Panc1 (cell line): ENCODE data around the gene KRTAP9-1.

ENCODE experiments used
- POLR2AphosphoS5 ChIP-seq: IDR thresholded peaks from 2 replicates; pipeline ENCODE4 v1.6.1; 2012; ENCODE audit warnings: mild to moderate bottlenecking, low read depth, low read length, moderate library complexity
- SIN3A ChIP-seq: IDR thresholded peaks from 2 replicates; pipeline ENCODE4 v1.6.1; 2012; ENCODE audit warnings: low read depth, mild to moderate bottlenecking, low read length, moderate library complexity, borderline replicate concordance; ENCODE audit not compliant: insufficient read depth
- TCF7L2 ChIP-seq: IDR thresholded peaks from 2 replicates; pipeline ENCODE4 v1.6.1; 2011; ENCODE audit warnings: mild to moderate bottlenecking, low read depth, low read length, inconsistent platforms
- TF ChIP-seq, protein P1 (sequence below): fragments of 450-650 bp; IDR thresholded peaks from 2 replicates; pipeline ENCODE4 v1.5.1; 2017; ENCODE audit warnings: mild to moderate bottlenecking
- TF ChIP-seq, protein P2 (sequence below), 2 experiments: IDR thresholded peaks; 2 replicates each; pipeline ENCODE4 v1.6.1; 2011 to 2012; ENCODE audit warnings: low read depth in 2 of 2, control low read depth in 1 of 2, low read length in 1 of 2, mild to moderate bottlenecking in 1 of 2, moderate library complexity in 1 of 2; ENCODE audit not compliant: insufficient read depth in 1 of 2

DNA sequence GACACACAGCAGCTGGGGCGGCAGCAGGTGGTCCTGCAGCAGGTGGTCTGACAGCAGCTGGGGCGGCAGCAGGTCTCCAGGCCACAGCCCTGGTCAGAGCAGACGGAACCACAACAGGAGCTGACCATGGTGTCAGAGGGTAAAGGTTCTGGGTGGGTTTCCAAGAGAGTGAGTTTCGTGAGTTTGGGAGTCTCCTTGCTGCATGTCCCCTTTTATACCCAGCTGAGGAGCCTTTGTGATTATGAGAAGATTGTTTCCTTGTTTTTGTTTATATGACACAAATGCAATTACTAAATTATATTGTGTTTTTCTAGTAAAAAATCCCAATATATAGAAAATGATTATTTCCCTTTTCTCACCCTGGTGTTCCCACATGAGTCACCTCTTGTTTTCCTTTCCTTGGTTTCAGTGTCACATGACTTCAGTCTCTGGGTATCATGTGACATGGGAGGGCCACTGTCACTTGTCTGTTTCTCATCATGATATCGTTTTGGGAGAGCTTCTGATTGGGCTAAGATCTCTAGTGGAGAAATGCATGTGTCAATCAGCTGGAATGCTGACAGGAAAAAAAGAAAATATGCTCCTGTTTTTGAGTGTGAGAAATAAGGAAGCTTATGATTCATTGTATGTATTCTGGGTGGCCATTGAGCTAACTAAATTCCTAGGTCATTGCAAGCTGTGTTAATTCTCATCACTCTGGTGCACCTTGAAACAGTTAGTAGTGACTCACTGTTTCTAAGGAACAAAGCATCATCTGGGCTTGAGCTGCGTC is 49.1 kb upstream of the KRTAP9-1 start, which contains the start of gene KRTAP4-6:
- TF ChIP-seq POLR2AphosphoS5: no peak
- TF ChIP-seq, protein P1, sequence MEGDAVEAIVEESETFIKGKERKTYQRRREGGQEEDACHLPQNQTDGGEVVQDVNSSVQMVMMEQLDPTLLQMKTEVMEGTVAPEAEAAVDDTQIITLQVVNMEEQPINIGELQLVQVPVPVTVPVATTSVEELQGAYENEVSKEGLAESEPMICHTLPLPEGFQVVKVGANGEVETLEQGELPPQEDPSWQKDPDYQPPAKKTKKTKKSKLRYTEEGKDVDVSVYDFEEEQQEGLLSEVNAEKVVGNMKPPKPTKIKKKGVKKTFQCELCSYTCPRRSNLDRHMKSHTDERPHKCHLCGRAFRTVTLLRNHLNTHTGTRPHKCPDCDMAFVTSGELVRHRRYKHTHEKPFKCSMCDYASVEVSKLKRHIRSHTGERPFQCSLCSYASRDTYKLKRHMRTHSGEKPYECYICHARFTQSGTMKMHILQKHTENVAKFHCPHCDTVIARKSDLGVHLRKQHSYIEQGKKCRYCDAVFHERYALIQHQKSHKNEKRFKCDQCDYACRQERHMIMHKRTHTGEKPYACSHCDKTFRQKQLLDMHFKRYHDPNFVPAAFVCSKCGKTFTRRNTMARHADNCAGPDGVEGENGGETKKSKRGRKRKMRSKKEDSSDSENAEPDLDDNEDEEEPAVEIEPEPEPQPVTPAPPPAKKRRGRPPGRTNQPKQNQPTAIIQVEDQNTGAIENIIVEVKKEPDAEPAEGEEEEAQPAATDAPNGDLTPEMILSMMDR: no peak
- TF ChIP-seq, protein P2, sequence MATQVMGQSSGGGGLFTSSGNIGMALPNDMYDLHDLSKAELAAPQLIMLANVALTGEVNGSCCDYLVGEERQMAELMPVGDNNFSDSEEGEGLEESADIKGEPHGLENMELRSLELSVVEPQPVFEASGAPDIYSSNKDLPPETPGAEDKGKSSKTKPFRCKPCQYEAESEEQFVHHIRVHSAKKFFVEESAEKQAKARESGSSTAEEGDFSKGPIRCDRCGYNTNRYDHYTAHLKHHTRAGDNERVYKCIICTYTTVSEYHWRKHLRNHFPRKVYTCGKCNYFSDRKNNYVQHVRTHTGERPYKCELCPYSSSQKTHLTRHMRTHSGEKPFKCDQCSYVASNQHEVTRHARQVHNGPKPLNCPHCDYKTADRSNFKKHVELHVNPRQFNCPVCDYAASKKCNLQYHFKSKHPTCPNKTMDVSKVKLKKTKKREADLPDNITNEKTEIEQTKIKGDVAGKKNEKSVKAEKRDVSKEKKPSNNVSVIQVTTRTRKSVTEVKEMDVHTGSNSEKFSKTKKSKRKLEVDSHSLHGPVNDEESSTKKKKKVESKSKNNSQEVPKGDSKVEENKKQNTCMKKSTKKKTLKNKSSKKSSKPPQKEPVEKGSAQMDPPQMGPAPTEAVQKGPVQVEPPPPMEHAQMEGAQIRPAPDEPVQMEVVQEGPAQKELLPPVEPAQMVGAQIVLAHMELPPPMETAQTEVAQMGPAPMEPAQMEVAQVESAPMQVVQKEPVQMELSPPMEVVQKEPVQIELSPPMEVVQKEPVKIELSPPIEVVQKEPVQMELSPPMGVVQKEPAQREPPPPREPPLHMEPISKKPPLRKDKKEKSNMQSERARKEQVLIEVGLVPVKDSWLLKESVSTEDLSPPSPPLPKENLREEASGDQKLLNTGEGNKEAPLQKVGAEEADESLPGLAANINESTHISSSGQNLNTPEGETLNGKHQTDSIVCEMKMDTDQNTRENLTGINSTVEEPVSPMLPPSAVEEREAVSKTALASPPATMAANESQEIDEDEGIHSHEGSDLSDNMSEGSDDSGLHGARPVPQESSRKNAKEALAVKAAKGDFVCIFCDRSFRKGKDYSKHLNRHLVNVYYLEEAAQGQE (IDR thresholded peaks at IDR 0.05; ENCODE audit: insufficient read depth in 1 of 2, low read depth in 2 of 2, low read length in 1 of 2): no peak
- no peak for TF ChIP-seq SIN3A
- no peak for TF ChIP-seq TCF7L2
